ENCODE measurements around the gene HOOK2. TPM values are rescaled to one million over a fixed set of nuclear protein-coding genes. Genes with fewer than 3 reads are reported as not detected.
A peak's percentile ranks its signal among the peaks of the same experiment; 100 is the strongest.

The HOOK2 gene
- total and polyA plus RNA-seq, 9 of the 15 experiments (the other 6 are each of a cell fraction or from before 2014, with no cell fraction given) = 1.3 to 17.2 (median 9.9) TPM

DNA sequence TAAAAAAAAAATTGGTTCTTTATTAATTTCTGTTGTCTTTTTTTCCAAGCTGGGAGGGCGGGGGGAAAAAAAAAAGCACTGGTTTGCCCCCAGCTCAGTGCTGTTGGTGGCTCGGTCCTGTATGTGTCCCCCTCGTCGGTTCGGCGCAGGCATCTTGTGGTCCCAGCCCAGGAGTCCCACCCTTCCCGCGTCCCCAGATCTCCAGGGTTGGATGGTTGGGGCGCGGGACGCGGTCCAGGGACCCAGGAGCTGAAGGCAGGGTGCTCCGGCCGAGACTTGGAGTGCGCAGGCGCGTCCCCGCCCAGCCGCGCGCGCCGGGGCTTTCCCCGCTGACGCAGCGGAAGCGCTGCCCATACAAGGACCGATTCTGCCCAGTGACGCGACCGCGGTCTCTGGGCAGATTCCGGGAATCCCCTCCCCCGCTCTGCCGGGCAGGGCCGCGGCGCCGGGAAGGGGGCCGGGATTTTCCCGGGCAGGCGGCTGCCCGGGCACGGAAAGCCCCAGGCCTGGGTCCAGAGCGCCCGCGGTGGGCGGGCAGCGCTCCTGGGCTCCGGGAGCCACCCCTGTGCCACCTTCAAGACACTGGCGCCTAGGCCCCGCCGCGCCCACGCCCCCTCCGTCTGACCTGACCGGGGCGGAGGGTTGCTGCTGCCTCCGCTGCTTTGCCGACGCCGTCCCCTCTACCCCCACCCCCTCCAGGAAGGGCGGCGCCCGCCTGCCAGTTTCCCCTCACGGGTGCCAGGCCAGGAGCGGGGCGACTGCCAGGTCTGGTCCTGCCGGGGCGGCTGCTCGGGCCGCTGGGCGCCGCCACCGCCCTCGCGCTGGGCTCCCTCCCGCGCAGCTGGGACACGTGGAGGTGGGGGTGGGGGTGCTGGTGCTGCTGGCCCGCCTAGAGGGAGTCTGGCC, 18.2 kb upstream of the HOOK2 start (continued):
- peak; percentile 100 for TF ChIP-seq SRF (CRISPR knock-in tag; IDR thresholded peaks at IDR 0.05)
- TF ChIP-seq, protein P1, sequence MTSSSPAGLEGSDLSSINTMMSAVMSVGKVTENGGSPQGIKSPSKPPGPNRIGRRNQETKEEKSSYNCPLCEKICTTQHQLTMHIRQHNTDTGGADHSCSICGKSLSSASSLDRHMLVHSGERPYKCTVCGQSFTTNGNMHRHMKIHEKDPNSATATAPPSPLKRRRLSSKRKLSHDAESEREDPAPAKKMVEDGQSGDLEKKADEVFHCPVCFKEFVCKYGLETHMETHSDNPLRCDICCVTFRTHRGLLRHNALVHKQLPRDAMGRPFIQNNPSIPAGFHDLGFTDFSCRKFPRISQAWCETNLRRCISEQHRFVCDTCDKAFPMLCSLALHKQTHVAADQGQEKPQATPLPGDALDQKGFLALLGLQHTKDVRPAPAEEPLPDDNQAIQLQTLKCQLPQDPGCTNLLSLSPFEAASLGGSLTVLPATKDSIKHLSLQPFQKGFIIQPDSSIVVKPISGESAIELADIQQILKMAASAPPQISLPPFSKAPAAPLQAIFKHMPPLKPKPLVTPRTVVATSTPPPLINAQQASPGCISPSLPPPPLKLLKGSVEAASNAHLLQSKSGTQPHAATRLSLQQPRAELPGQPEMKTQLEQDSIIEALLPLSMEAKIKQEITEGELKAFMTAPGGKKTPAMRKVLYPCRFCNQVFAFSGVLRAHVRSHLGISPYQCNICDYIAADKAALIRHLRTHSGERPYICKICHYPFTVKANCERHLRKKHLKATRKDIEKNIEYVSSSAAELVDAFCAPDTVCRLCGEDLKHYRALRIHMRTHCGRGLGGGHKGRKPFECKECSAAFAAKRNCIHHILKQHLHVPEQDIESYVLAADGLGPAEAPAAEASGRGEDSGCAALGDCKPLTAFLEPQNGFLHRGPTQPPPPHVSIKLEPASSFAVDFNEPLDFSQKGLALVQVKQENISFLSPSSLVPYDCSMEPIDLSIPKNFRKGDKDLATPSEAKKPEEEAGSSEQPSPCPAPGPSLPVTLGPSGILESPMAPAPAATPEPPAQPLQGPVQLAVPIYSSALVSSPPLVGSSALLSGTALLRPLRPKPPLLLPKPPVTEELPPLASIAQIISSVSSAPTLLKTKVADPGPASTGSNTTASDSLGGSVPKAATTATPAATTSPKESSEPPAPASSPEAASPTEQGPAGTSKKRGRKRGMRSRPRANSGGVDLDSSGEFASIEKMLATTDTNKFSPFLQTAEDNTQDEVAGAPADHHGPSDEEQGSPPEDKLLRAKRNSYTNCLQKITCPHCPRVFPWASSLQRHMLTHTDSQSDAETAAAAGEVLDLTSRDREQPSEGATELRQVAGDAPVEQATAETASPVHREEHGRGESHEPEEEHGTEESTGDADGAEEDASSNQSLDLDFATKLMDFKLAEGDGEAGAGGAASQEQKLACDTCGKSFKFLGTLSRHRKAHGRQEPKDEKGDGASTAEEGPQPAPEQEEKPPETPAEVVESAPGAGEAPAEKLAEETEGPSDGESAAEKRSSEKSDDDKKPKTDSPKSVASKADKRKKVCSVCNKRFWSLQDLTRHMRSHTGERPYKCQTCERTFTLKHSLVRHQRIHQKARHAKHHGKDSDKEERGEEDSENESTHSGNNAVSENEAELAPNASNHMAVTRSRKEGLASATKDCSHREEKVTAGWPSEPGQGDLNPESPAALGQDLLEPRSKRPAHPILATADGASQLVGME (CRISPR knock-in tag; IDR thresholded peaks at IDR 0.05) = no peak
- no peak for TF ChIP-seq SRSF7 (optimal IDR thresholded peaks at IDR 0.05; ENCODE audit: low read depth, low read length)
- TF ChIP-seq, protein P2, sequence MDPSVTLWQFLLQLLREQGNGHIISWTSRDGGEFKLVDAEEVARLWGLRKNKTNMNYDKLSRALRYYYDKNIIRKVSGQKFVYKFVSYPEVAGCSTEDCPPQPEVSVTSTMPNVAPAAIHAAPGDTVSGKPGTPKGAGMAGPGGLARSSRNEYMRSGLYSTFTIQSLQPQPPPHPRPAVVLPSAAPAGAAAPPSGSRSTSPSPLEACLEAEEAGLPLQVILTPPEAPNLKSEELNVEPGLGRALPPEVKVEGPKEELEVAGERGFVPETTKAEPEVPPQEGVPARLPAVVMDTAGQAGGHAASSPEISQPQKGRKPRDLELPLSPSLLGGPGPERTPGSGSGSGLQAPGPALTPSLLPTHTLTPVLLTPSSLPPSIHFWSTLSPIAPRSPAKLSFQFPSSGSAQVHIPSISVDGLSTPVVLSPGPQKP (CRISPR knock-in tag; IDR thresholded peaks at IDR 0.05) = peak; percentile 100
- no peak for TF ChIP-seq ZSCAN32 (CRISPR knock-in tag; IDR thresholded peaks at IDR 0.05)
- TF ChIP-seq RAD21 (CRISPR knock-in tag; conservative IDR thresholded peaks at IDR 0.05 in 1 of 2, IDR thresholded peaks at IDR 0.05 in 1 of 2) = no peak
- TF ChIP-seq DMBX1 (CRISPR knock-in tag; IDR thresholded peaks at IDR 0.05; ENCODE audit: borderline replicate concordance) = no peak
- TF ChIP-seq MAZ (CRISPR knock-in tag; conservative IDR thresholded peaks at IDR 0.05 in 1 of 2, IDR thresholded peaks at IDR 0.05 in 1 of 2) = peak; percentile 43 to 80; a peak in 3 of 4 replicates
- TF ChIP-seq ATF7 (IDR thresholded peaks at IDR 0.05) = peak; percentile 66; the same call in 1 of the 2 replicates
- 0 out of 2 replicates have a peak, but pooled peaks have one; percentile 22 for TF ChIP-seq TEAD4 (IDR thresholded peaks at IDR 0.05; ENCODE audit: low read length)
- TF ChIP-seq TEAD4 (CRISPR knock-in tag; IDR thresholded peaks at IDR 0.05; ENCODE audit: borderline replicate concordance) = no peak
- TF ChIP-seq, protein P3, sequence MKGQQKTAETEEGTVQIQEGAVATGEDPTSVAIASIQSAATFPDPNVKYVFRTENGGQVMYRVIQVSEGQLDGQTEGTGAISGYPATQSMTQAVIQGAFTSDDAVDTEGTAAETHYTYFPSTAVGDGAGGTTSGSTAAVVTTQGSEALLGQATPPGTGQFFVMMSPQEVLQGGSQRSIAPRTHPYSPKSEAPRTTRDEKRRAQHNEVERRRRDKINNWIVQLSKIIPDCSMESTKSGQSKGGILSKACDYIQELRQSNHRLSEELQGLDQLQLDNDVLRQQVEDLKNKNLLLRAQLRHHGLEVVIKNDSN (CRISPR knock-in tag; IDR thresholded peaks at IDR 0.05) = peak; percentile 54
- no peak for TF ChIP-seq EZH2 (IDR thresholded peaks at IDR 0.05; ENCODE audit: borderline replicate concordance, low read depth, low read length)
